ENCODE results near the gene GATA2.
A peak's percentile ranks its signal among the peaks of the same experiment; 100 is the strongest.

Gene GATA2

GRCh38 chr3:128487538-128487812 lies 5.5 kb downstream of the GATA2 start:
- Histone ChIP-seq H3K36me3 (ENCODE audit: control insufficient read depth, insufficient read depth, low read length) (peaks cover 32% of the 10 kb centered on the region), H3K9me3 (ENCODE audit: control insufficient read depth, low read length) (no peaks in the 10 kb centered on the region), H3K4me1 (ENCODE audit: control insufficient read depth, insufficient read depth, low read length, poor library complexity, severe bottlenecking) (peaks cover 32% of the 10 kb centered on the region), H3K27ac (ENCODE audit: low read depth, low read length, severe bottlenecking) (no peak overlapping the region), H3K4me3 (ENCODE audit: extremely low read depth, insufficient read depth, low read length, poor library complexity, severe bottlenecking) (peak overlapping the region; percentile 90)
- WGBS, 2 experiments (ENCODE audit: insufficient coverage in 2 of 2): 0% methylated on average over 1 to 9 of the region's 18 CpGs

GRCh38 chr3:128486681-128487537 lies 6.1 kb downstream of the GATA2 start:
- 0 to 1% methylated on average over 50 to 69 of the region's 75 CpGs for WGBS, 2 experiments (ENCODE audit: insufficient coverage in 2 of 2)
- peaks cover 32% of the 10 kb centered on the region for H3K4me1 ChIP-seq (ENCODE audit: control insufficient read depth, insufficient read depth, low read length, poor library complexity, severe bottlenecking)
- peaks cover 37% of the 10 kb centered on the region for H3K36me3 ChIP-seq (ENCODE audit: control insufficient read depth, insufficient read depth, low read length)
- H3K9me3 ChIP-seq (ENCODE audit: control insufficient read depth, low read length): no peaks in the 10 kb centered on the region
- H3K27ac ChIP-seq (ENCODE audit: low read depth, low read length, severe bottlenecking): no peak overlapping the region
- peak overlapping the region; percentile 90 for H3K4me3 ChIP-seq (ENCODE audit: extremely low read depth, insufficient read depth, low read length, poor library complexity, severe bottlenecking)

GRCh38 chr3:128486205-128486628 lies 6.8 kb downstream of the GATA2 start:
- Histone ChIP-seq H3K36me3 (ENCODE audit: control insufficient read depth, insufficient read depth, low read length) (peaks cover 43% of the 10 kb centered on the region), H3K27ac (ENCODE audit: low read depth, low read length, severe bottlenecking) (no peak overlapping the region), H3K4me1 (ENCODE audit: control insufficient read depth, insufficient read depth, low read length, poor library complexity, severe bottlenecking) (peaks cover 32% of the 10 kb centered on the region), H3K9me3 (ENCODE audit: control insufficient read depth, low read length) (no peaks in the 10 kb centered on the region), H3K4me3 (ENCODE audit: extremely low read depth, insufficient read depth, low read length, poor library complexity, severe bottlenecking) (peak overlapping the region; percentile 90)
- WGBS, 2 experiments (ENCODE audit: insufficient coverage in 2 of 2): 12 to 19% methylated on average over 11 to 12 of the region's 14 CpGs

- no peak overlapping the region for H3K27ac ChIP-seq (ENCODE audit: low read depth, low read length, severe bottlenecking)
- H3K9me3 ChIP-seq (ENCODE audit: control insufficient read depth, low read length): no peaks in the 10 kb centered on the region
- peaks cover 50% of the 10 kb centered on the region for H3K36me3 ChIP-seq (ENCODE audit: control insufficient read depth, insufficient read depth, low read length)
- peaks cover 36% of the 10 kb centered on the region for H3K4me1 ChIP-seq (ENCODE audit: control insufficient read depth, insufficient read depth, low read length, poor library complexity, severe bottlenecking)
- peak overlapping the region; percentile 90 for H3K4me3 ChIP-seq (ENCODE audit: extremely low read depth, insufficient read depth, low read length, poor library complexity, severe bottlenecking)
- 25 to 26% methylated on average over 13 to 22 of the region's 29 CpGs for WGBS, 2 experiments (ENCODE audit: insufficient coverage in 2 of 2)
Measured at GRCh38 chr3:128485282-128486204, 7.5 kb downstream of the GATA2 start.

GRCh38 chr3:128484404-128485281 lies 8.4 kb downstream of the GATA2 start:
- 8 to 10% methylated on average over 9 to 12 of the region's 16 CpGs for WGBS, 2 experiments (ENCODE audit: insufficient coverage in 2 of 2)
- Histone ChIP-seq H3K27ac (ENCODE audit: low read depth, low read length, severe bottlenecking) (peak overlapping the region; percentile 94), H3K36me3 (ENCODE audit: control insufficient read depth, insufficient read depth, low read length) (peaks cover 59% of the 10 kb centered on the region), H3K4me3 (ENCODE audit: extremely low read depth, insufficient read depth, low read length, poor library complexity, severe bottlenecking) (peak overlapping the region; percentile 90), H3K9me3 (ENCODE audit: control insufficient read depth, low read length) (no peaks in the 10 kb centered on the region), H3K4me1 (ENCODE audit: control insufficient read depth, insufficient read depth, low read length, poor library complexity, severe bottlenecking) (peaks cover 45% of the 10 kb centered on the region)

- WGBS, 2 experiments (ENCODE audit: insufficient coverage in 2 of 2): 4 to 5% methylated on average over 16 to 17 of the region's 26 CpGs
- H3K27ac ChIP-seq (ENCODE audit: low read depth, low read length, severe bottlenecking): peak overlapping the region; percentile 94
- H3K9me3 ChIP-seq (ENCODE audit: control insufficient read depth, low read length): no peaks in the 10 kb centered on the region
- peaks cover 45% of the 10 kb centered on the region for H3K4me1 ChIP-seq (ENCODE audit: control insufficient read depth, insufficient read depth, low read length, poor library complexity, severe bottlenecking)
- H3K36me3 ChIP-seq (ENCODE audit: control insufficient read depth, insufficient read depth, low read length): peaks cover 67% of the 10 kb centered on the region
- H3K4me3 ChIP-seq (ENCODE audit: extremely low read depth, insufficient read depth, low read length, poor library complexity, severe bottlenecking): peak overlapping the region; percentile 90
Measured at GRCh38 chr3:128483657-128484403, 9.2 kb downstream of the GATA2 start.

GRCh38 chr3:128482666-128483656 lies 10.0 kb downstream of the GATA2 start:
- Histone ChIP-seq H3K36me3 (ENCODE audit: control insufficient read depth, insufficient read depth, low read length) (peaks cover 76% of the 10 kb centered on the region), H3K4me3 (ENCODE audit: extremely low read depth, insufficient read depth, low read length, poor library complexity, severe bottlenecking) (peak overlapping the region; percentile 90), H3K9me3 (ENCODE audit: control insufficient read depth, low read length) (no peaks in the 10 kb centered on the region), H3K4me1 (ENCODE audit: control insufficient read depth, insufficient read depth, low read length, poor library complexity, severe bottlenecking) (peaks cover 45% of the 10 kb centered on the region), H3K27ac (ENCODE audit: low read depth, low read length, severe bottlenecking) (peak overlapping the region; percentile 94)
- WGBS, 2 experiments (ENCODE audit: insufficient coverage in 2 of 2): 4% methylated on average over 10 to 13 of the region's 33 CpGs

GRCh38 chr3:128482175-128482574 lies 10.8 kb downstream of the GATA2 start:
- H3K27ac ChIP-seq (ENCODE audit: low read depth, low read length, severe bottlenecking): peak overlapping the region; percentile 94
- WGBS, 2 experiments (ENCODE audit: insufficient coverage in 2 of 2): 15 to 24% methylated on average over 10 to 11 of the region's 11 CpGs

GRCh38 chr3:128481438-128481942 lies 11.5 kb downstream of the GATA2 start:
- peaks cover 45% of the 10 kb centered on the region for H3K4me1 ChIP-seq (ENCODE audit: control insufficient read depth, insufficient read depth, low read length, poor library complexity, severe bottlenecking)
- H3K4me3 ChIP-seq (ENCODE audit: extremely low read depth, insufficient read depth, low read length, poor library complexity, severe bottlenecking): peak overlapping the region; percentile 90
- no peaks in the 10 kb centered on the region for H3K9me3 ChIP-seq (ENCODE audit: control insufficient read depth, low read length)
- H3K36me3 ChIP-seq (ENCODE audit: control insufficient read depth, insufficient read depth, low read length): peaks cover 72% of the 10 kb centered on the region
- no peak overlapping the region for H3K27ac ChIP-seq (ENCODE audit: low read depth, low read length, severe bottlenecking)
- WGBS, 2 experiments (ENCODE audit: insufficient coverage in 2 of 2): 42 to 46% methylated on average over 17 to 18 of the region's 19 CpGs

More at GRCh38 chr3:128482175-128482574, 10.8 kb downstream of the GATA2 start:
- H3K4me3 ChIP-seq (ENCODE audit: extremely low read depth, insufficient read depth, low read length, poor library complexity, severe bottlenecking): peak overlapping the region; percentile 90
- peaks cover 76% of the 10 kb centered on the region for H3K36me3 ChIP-seq (ENCODE audit: control insufficient read depth, insufficient read depth, low read length)
- H3K9me3 ChIP-seq (ENCODE audit: control insufficient read depth, low read length): no peaks in the 10 kb centered on the region
- H3K4me1 ChIP-seq (ENCODE audit: control insufficient read depth, insufficient read depth, low read length, poor library complexity, severe bottlenecking): peaks cover 45% of the 10 kb centered on the region

Data from mesodermal cell (in vitro differentiated cells).